Skeletal muscle satellite cell (primary cell): Measurements from ENCODE around the gene NPTN.
"Not testable (repeated sequence)": the region's sequence is repeated elsewhere in the genome, so short reads cannot be mapped to it uniquely, and the experiment has no call there.

Experiments
- H3K27me3 ChIP-seq: 2 replicates; pipeline ENCODE4 v1.7.0; 2013; ENCODE audit warnings: low read length; ENCODE audit not compliant: control insufficient read depth, insufficient read depth
- H3K36me3 ChIP-seq: 2 replicates; pipeline ENCODE4 v1.7.0; 2013; ENCODE audit warnings: mild to moderate bottlenecking, control low read depth, low read length; ENCODE audit not compliant: insufficient read depth
- H3K4me1 ChIP-seq: 2 replicates; pipeline ENCODE4 v1.7.0; 2013; ENCODE audit warnings: low read length; ENCODE audit not compliant: control insufficient read depth, insufficient read depth
- H3K4me2 ChIP-seq: 2 replicates; pipeline ENCODE4 v1.7.0; 2013; ENCODE audit warnings: mild to moderate bottlenecking, low read length
- H3K4me3 ChIP-seq: 2 replicates; pipeline ENCODE4 v1.7.0; 2013; ENCODE audit warnings: low read length
- H3K9ac ChIP-seq: 2 replicates; pipeline ENCODE4 v1.7.0; 2013; ENCODE audit warnings: mild to moderate bottlenecking, low read depth, low read length, moderate library complexity
- H3K9me3 ChIP-seq: replicated peaks from 2 replicates; pipeline ENCODE4 v1.7.0; 2013; ENCODE audit warnings: mild to moderate bottlenecking, control low read depth, low read length

Gene NPTN

DNA sequence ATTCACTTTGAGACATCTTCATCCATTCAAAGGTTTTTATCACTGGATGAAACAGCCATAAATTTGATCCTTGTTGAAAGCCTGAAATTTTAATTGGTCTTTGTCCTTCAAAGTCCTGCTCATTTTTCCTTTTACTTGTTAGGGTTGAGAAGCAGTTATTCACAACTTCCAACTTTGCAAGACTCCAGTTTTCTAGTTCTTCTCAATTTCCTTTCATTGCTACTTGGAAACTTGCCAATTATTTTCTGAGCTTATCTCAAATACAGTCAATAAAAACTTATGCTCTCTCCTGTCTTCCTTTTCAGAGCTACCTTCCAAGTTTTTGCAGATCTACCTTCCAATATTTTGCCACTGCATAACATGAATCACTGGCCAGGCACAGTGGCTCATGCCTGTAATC is 27.3 kb upstream of the NPTN start:
- Histone ChIP-seq H3K9ac (no peak overlapping the region), H3K9me3 (no peaks in the 10 kb centered on the region), H3K27me3 (peaks cover 48% of the 10 kb centered on the region), H3K4me1 (no peaks in the 10 kb centered on the region), H3K4me3 (no peak overlapping the region), H3K36me3 (no peaks in the 10 kb centered on the region), H3K4me2 (no peak overlapping the region)

DNA sequence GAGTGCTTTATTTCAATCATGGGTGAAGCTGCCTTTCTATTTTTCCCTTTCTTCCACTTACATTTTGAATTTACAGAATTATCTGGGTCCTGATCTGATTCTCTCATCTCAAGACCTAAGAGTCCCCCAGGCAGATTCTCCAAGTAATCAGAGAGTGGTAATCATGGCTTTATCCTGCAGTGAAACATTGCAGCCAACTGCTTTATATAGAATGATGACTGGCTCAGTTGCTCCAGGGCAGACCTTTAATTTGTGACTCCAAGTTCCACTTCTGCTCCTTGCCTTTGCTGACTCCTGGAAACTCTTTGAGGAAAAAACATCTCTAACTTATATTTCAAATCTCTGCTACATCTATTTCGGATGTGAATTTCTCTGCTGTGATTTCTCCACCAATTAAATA is 25.5 kb upstream of the NPTN start:
- no peak overlapping the region for H3K4me2 ChIP-seq
- no peak overlapping the region for H3K9ac ChIP-seq
- H3K27me3 ChIP-seq, result peaks cover 56% of the 10 kb centered on the region
- H3K4me1 ChIP-seq, result no peaks in the 10 kb centered on the region
- H3K4me3 ChIP-seq, result no peak overlapping the region
- H3K9me3 ChIP-seq, result no peaks in the 10 kb centered on the region
- no peaks in the 10 kb centered on the region for H3K36me3 ChIP-seq

DNA sequence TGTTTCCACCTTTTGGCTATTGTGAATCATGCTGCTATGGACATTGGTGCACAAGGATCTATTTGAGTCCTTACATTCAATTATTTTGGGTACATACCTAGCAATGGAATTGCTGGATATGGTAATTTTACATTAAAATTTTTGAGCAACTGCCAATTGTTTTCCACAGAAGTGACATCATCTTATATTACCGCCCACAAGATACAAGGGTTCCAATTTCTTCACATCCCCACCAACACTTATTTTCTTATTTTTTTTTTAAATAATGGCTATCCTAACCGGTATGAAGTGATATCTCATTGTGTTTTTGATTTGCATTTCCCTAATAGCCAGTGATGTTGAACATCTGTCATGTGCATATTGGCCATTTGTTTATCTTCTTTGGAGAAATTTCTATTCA is 22.5 kb upstream of the NPTN start:
- Histone ChIP-seq H3K4me1 (no peaks in the 10 kb centered on the region), H3K4me3 (no peak overlapping the region), H3K9me3 (no peaks in the 10 kb centered on the region), H3K4me2 (no peak overlapping the region), H3K27me3 (peaks cover 52% of the 10 kb centered on the region), H3K36me3 (no peaks in the 10 kb centered on the region), H3K9ac (no peak overlapping the region)

DNA sequence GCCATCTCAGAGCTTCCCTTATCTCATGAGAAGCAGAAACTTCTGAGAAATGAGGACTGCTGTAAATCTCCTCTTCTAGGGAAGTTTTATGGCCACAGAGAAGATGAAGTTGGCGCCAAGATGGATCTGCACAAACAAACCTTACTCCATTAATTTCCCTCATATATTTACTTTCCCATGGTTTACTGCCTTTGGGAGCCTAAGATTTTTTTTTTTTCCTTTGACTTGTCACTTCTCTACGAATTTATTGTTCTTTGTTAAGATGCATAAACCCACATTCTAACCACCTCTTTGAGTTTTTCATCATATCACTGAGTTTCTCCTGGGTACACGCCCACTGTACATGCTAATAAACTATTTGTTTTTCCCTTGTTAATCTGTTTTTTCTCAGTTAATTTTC is 21.5 kb upstream of the NPTN start:
- Histone ChIP-seq H3K4me3 (no peak overlapping the region), H3K4me1 (no peaks in the 10 kb centered on the region), H3K4me2 (no peak overlapping the region), H3K27me3 (peaks cover 47% of the 10 kb centered on the region), H3K36me3 (no peaks in the 10 kb centered on the region), H3K9ac (no peak overlapping the region), H3K9me3 (no peaks in the 10 kb centered on the region)

DNA sequence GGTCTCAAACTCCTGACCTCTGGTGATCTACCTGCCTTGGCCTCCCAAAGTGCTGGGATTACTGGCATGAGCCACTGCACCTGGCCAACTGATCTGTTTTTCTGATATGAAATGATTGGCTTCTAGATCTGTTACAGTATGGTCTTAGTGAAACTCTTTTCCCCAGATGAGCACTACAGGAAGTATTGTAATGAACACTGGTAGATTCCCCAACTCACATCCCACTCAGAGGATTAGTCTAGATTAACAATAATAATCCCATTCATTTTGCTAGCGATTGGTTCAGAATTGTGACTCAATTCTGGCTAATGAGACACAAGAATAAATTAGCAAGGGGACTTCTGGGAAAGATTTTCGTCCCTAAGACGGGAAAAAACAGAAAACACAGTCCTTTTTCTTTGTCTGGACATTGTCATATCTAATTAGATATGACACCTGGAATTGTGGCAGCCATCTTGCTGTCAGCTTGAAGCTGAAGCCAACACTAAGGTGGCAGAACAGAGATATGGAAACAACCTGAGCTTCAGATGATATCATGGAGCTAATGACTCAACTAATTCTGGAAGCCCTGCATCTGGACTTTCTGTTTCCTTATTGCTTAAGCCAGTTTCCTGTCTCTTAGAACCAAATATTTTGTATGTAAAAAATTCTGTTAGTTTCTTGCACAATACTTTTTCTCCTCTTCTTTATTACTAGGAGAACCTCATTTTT is 17.4 kb upstream of the NPTN start:
- Histone ChIP-seq H3K4me1 (no peaks in the 10 kb centered on the region), H3K4me3 (no peak overlapping the region), H3K27me3 (peaks cover 33% of the 10 kb centered on the region), H3K36me3 (no peaks in the 10 kb centered on the region), H3K9me3 (no peaks in the 10 kb centered on the region), H3K4me2 (no peak overlapping the region), H3K9ac (no peak overlapping the region)

DNA sequence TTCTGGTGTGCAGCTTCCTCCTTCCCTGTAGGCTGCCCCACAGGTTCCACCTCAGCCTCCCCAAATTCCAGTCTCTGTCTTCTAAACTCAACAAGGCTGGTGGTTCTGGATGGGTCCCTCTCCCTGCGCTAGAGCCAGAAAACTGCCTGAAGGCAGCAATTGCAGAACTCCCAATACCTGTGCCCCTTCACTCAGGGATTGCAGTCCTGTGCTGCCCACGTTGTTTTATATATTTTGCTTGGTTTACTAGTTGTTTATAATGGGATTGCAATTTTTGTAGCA is 14.8 kb upstream of the NPTN start:
- Histone ChIP-seq H3K4me2 (no peak overlapping the region), H3K9ac (no peak overlapping the region), H3K9me3 (no peaks in the 10 kb centered on the region), H3K4me1 (no peaks in the 10 kb centered on the region), H3K27me3 (peaks cover 32% of the 10 kb centered on the region), H3K36me3 (no peaks in the 10 kb centered on the region), H3K4me3 (no peak overlapping the region)

DNA sequence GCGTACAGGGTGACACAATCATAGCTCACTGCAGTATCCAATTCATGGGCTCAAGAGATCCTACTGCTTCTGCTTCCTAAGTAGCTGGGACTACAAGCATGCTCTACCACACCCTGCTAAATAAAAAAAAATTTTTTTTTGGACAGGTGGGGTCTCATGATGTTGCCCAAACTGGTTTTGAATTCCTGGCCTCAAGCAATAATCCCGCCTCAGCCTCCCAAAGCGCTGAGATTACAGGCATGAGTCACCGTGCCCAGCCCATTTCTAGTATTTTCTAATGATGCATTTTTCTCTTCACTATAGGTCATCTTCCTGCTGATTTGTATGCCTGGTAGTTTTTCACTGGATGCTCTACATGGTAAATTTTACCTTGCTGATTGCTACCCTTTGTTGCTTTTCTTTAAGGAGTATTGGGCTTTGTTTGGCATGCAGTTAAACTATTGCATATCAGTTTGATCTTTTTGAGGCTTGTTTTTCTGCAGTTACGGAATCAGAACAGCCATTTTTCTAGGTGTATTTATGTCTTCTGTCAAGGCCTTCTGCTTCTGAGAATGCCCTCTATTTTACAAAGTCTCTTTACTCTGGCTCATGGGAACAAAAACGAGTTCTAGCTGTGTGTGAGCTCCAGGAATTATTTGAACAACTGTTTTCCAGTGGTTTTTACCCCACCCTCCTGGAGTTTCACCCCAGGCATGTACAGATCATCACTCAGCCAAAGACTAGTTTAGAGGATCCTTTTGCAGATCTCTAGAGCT is 14.2 kb upstream of the NPTN start:
- Histone ChIP-seq H3K4me1 (no peaks in the 10 kb centered on the region), H3K4me3 (no peak overlapping the region), H3K9me3 (no peaks in the 10 kb centered on the region), H3K9ac (no peak overlapping the region), H3K36me3 (no peaks in the 10 kb centered on the region), H3K4me2 (no peak overlapping the region), H3K27me3 (peaks cover 33% of the 10 kb centered on the region)

DNA sequence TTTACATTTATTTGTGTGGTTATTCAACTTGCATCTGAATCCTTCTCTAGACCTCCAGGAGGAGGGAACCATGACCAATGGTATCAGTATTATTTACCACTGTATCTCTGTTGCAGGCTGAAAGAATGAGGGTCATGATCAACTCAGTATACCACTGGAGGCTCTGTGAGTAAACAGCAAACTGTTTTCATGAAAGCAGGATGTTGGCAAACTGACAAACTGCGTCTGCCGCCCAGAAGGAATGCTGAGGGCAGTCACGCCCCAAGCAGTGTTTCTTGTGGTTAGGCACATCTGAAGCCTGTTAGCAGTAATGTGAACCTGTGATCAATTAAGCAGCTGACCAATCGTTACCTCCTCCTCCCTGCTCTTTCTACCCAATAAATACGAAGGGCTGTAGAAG is 6.3 kb upstream of the NPTN start:
- H3K4me2 ChIP-seq, H3K9ac ChIP-seq, H3K4me1 ChIP-seq, H3K9me3 ChIP-seq, H3K4me3 ChIP-seq, H3K36me3 ChIP-seq: not testable (repeated sequence)
- peaks cover 24% of the 10 kb centered on the region for H3K27me3 ChIP-seq

DNA sequence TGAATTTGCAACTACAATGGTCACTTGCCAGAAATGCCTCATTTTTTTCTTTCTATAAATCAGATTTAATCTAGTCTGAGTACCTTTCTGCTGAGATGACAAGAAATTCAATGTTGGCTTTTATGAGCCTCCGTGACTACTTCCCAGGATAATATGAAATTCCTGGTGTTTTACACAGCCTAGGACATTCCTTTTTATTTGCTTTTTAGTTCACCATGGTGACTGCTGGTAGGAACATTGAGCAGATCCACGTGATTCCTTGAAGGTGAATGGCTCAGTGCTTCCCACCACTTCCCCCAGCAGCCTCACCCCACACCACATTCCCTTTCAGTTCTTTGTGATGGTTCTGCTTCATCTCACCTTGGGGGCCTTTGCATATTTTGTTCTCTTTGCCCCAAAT is 4.3 kb upstream of the NPTN start:
- no peak overlapping the region for H3K4me2 ChIP-seq
- no peak overlapping the region for H3K9ac ChIP-seq
- H3K27me3 ChIP-seq, result peaks cover 14% of the 10 kb centered on the region
- no peaks in the 10 kb centered on the region for H3K9me3 ChIP-seq
- H3K4me1 ChIP-seq, result peaks cover 17% of the 10 kb centered on the region
- no peak overlapping the region for H3K4me3 ChIP-seq
- no peaks in the 10 kb centered on the region for H3K36me3 ChIP-seq

DNA sequence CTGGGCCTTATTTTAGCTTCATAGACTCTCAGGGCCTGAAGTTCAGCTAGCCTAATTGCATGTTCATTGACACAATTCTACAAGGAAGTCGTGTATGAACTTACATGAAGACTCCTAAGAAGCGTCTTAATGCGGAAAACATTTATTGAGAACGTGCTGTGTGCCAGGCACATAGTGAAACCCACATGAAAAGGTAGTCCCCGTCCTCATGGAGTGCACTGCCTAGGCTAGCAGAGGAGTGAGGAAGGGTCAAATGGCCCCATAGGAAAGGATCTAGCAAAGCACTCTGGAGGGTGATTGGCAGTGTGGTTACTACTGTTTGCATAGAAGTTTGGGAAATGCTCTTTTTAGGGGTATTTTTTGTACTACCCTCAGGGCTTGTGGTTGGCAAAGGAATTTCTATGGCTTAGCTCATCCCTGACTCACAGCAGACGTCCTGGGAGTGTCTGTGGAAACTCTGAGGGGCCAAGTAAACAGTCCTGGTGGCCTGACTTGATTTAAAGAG is 854 bp upstream of the NPTN start:
- H3K4me3 ChIP-seq, result peak overlapping the region; percentile 68

DNA sequence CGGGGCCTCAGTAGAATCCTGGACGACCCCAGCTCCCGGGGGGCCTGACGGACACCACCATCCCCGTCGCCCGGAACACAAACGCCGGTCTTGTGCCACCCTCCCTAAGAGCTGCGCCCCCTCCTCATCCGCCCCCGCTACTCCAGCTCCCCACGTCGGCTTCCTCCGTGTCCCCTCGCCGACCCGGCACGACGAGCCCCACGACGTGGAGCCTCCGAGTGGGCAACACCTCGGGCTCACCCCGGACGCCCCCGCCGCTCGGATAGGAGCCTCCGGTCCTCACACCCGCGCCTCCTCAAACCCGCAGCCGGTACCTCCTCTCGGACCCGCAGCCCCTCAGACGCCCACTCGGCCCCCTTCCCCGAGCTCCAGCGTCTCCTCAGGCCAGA is 525 bp downstream of the NPTN start:
- Histone ChIP-seq H3K4me1 (peaks cover 51% of the 10 kb centered on the region), H3K9ac (peak overlapping the region; percentile 93), H3K9me3 (no peaks in the 10 kb centered on the region), H3K4me3 (peak overlapping the region; percentile 80), H3K27me3 (no peaks in the 10 kb centered on the region), H3K4me2 (peak overlapping the region; percentile 89), H3K36me3 (no peaks in the 10 kb centered on the region)

More for the DNA sequence above, 854 bp upstream of the NPTN start:
- Histone ChIP-seq H3K36me3 (no peaks in the 10 kb centered on the region), H3K4me2 (peak overlapping the region; percentile 89), H3K9me3 (no peaks in the 10 kb centered on the region), H3K27me3 (no peaks in the 10 kb centered on the region), H3K4me1 (peaks cover 44% of the 10 kb centered on the region), H3K9ac (peak overlapping the region; percentile 77)
